Measurements from ENCODE around the gene C2CD3. TPM values are rescaled to one million over a fixed set of nuclear protein-coding genes. Genes with fewer than 3 reads are reported as not detected.

C2CD3 gene
- total and polyA plus RNA-seq, 9 of the 15 experiments (the other 6 are each of a cell fraction or from before 2014, with no cell fraction given) = 4.4 to 20.2 (median 15.4) TPM

- TF ChIP-seq ID3 (CRISPR knock-in tag; IDR thresholded peaks at IDR 0.05) (no peak), ID3 (tag; IDR thresholded peaks at IDR 0.05) (0 out of 2 replicates have a peak, but pooled peaks have one; percentile 20), TEAD1 (CRISPR knock-in tag; IDR thresholded peaks at IDR 0.05) (peak in 1 of 2 experiments; percentile 77; a peak in 1 of 4 replicates), HDAC1 (IDR thresholded peaks at IDR 0.05) (peak in 1 of 2 experiments; percentile 93; a peak in 2 of 4 replicates), TRIM24 (IDR thresholded peaks at IDR 0.05) (peak in 1 of 2 experiments; percentile 69; a peak in 2 of 4 replicates), TBP (optimal IDR thresholded peaks at IDR 0.05; ENCODE audit: low read depth, low read length) (peak; percentile 29), ZNF23 (CRISPR knock-in tag; IDR thresholded peaks at IDR 0.05) (no peak), ZNF589 (CRISPR knock-in tag; IDR thresholded peaks at IDR 0.05; ENCODE audit: low read depth) (0 out of 2 replicates have a peak, but pooled peaks have one; percentile 27), PKNOX1 (IDR thresholded peaks at IDR 0.05) (peak; percentile 99), ARHGAP35 (IDR thresholded peaks at IDR 0.05; ENCODE audit: partially characterized antibody) (no peak), VEZF1 (CRISPR knock-in tag; IDR thresholded peaks at IDR 0.05) (peak; percentile 52; the same call in 1 of the 2 replicates), RBM39 (optimal IDR thresholded peaks at IDR 0.05; ENCODE audit: low read depth, low read length) (no peak), ETV1 (tag; conservative IDR thresholded peaks at IDR 0.05; ENCODE audit: low read depth) (0 out of 2 replicates have a peak, but pooled peaks have one; percentile 15), GABPA (tag; conservative IDR thresholded peaks at IDR 0.05; ENCODE audit: low read depth) (peak; percentile 46; the same call in 1 of the 2 replicates), HMGN3 (IDR thresholded peaks at IDR 0.05; ENCODE audit: borderline replicate concordance, extremely low read depth, insufficient read length, low read depth, low read length) (peak; percentile 93), GATAD2B (IDR thresholded peaks at IDR 0.05; ENCODE audit: borderline replicate concordance) (peak; percentile 88), MBD2 (IDR thresholded peaks at IDR 0.05; ENCODE audit: borderline replicate concordance, low read depth) (peak; percentile 26; the same call in 1 of the 2 replicates), JUND (IDR thresholded peaks at IDR 0.05; ENCODE audit: borderline replicate concordance, low read depth, low read length) (peak; percentile 44), JUND (tag; IDR thresholded peaks at IDR 0.05; ENCODE audit: borderline replicate concordance, low read depth, low read length) (peak; percentile 76; the same call in 2 of the 3 replicates), TFAP4 (CRISPR knock-in tag; IDR thresholded peaks at IDR 0.05; ENCODE audit: borderline replicate concordance) (peak; percentile 21; the same call in 1 of the 2 replicates), PHB (CRISPR knock-in tag; IDR thresholded peaks at IDR 0.05) (no peak), ZNF146 (CRISPR knock-in tag; IDR thresholded peaks at IDR 0.05; ENCODE audit: unreplicated experiment) (no peak), BCOR (IDR thresholded peaks at IDR 0.05) (0 out of 2 replicates have a peak, but pooled peaks have one; percentile 17), SMARCA4 (IDR thresholded peaks at IDR 0.05) (peak; percentile 97)
These were observed 84.4 kb downstream of the C2CD3 start (continued) for GRCh38 chr11:74086242-74086884.
